ENCODE results near the gene PAGE3. TPM values are rescaled to one million over a fixed set of nuclear protein-coding genes. Genes with fewer than 3 reads are reported as not detected.

The PAGE3 gene
- total RNA-seq, 1 experiment from 2014 or later, result not detected

DNA sequence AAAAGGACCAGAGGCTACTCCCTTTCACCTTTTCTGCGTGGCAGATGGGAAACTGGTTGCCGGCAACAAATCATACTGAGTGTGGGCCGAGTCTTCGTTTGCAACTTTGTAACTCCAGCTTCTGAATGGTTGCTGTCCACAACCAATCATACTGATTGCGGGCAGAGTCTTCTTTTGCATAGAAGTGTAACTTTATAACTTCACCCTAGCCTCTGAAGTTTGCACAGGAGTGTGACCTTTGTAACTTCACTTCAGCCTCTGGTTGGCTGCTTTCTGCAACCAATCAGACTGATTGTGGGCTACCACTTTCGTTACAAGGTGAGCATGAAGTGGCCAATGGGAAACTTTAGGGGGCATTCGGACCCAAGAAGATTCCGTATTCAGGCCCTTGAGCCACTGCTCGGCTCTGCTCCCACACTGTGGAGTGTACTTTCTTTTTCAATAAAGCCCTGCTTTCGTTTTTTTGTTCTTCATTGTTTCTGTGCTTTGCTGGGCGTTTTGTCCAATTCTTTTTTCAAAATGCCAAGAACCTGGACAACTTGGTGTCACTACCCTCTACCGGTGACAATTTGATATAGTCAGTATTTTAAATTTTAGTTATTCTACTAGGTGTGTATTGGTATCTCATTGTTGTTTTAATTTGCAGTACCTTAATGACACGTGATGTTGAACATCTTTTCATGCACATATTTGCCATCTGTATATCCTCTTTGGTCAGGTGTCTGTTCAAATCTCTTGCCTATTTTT, 53.6 kb downstream of the PAGE3 start:
- no TSS peak for BruUV-seq (replicated peaks)

More for the DNA sequence above, 53.6 kb downstream of the PAGE3 start:
- H3K4me3 ChIP-seq (ENCODE audit: low read depth, low read length), result peak overlapping the region; percentile 28
- Mint-ChIP-seq H3K9me3 (ENCODE audit: unreplicated experiment) (peaks cover 9% of the 10 kb centered on the region), H3K4me1 (ENCODE audit: low read depth, unreplicated experiment) (no peaks in the 10 kb centered on the region), H3K27ac (ENCODE audit: unreplicated experiment) (no peak overlapping the region), H3K27me3 (ENCODE audit: insufficient read depth, unreplicated experiment) (no peaks in the 10 kb centered on the region), H3K36me3 (ENCODE audit: insufficient read depth, unreplicated experiment) (no peaks in the 10 kb centered on the region), H3K4me3 (ENCODE audit: unreplicated experiment) (peak overlapping the region; percentile 68)
- ChIA-PET CTCF (no interaction called here), POLR2A (no interaction called here)
- no peaks in the 10 kb centered on the region for H3K36me3 ChIP-seq (ENCODE audit: control insufficient read depth, insufficient read depth, low read length)
- no peaks in the 10 kb centered on the region for H3K27me3 ChIP-seq (replicated peaks; ENCODE audit: control insufficient read depth, insufficient read depth, low read length)
- no peaks in the 10 kb centered on the region for H3K9me3 ChIP-seq
- intact Hi-C loops (cut with micrococcal nuclease; ENCODE audit: unreplicated experiment), result loop anchor here (1.0 kb wide), 2 partner anchors 50 to 76 kb away; no protein-coding TSS in a partner anchor
- H3K4me1 ChIP-seq, result no peaks in the 10 kb centered on the region
- DNase-seq, result peak; percentile 43 to 57
- TF ChIP-seq, protein P1, sequence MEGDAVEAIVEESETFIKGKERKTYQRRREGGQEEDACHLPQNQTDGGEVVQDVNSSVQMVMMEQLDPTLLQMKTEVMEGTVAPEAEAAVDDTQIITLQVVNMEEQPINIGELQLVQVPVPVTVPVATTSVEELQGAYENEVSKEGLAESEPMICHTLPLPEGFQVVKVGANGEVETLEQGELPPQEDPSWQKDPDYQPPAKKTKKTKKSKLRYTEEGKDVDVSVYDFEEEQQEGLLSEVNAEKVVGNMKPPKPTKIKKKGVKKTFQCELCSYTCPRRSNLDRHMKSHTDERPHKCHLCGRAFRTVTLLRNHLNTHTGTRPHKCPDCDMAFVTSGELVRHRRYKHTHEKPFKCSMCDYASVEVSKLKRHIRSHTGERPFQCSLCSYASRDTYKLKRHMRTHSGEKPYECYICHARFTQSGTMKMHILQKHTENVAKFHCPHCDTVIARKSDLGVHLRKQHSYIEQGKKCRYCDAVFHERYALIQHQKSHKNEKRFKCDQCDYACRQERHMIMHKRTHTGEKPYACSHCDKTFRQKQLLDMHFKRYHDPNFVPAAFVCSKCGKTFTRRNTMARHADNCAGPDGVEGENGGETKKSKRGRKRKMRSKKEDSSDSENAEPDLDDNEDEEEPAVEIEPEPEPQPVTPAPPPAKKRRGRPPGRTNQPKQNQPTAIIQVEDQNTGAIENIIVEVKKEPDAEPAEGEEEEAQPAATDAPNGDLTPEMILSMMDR (IDR thresholded peaks at IDR 0.05; ENCODE audit: insufficient read depth in 1 of 2, low read depth in 1 of 2, low read length in 1 of 2, severe bottlenecking in 1 of 2, unreplicated experiment in 1 of 2), result peak in 1 of 2 experiments; percentile 18

Other genes with a start within 250 kb of the PAGE3 start
- not detected in 2 replicates for gene ALAS2, start 233.9 kb downstream of the PAGE3 start, total RNA-seq (2022)
- gene PAGE2B, start 189.9 kb downstream of the PAGE3 start, total RNA-seq (2022), result not detected in 2 replicates
- gene PAGE2, start 175.9 kb downstream of the PAGE3 start, total RNA-seq (2022), result not detected in 2 replicates
- gene PAGE5, start 44.6 kb downstream of the PAGE3 start, total RNA-seq (2022), result not detected in 2 replicates
- not detected in 2 replicates for gene MAGEH1, start 187.2 kb upstream of the PAGE3 start, total RNA-seq (2022)
- 1.2 and 1.8 TPM in 2 replicates for gene USP51, start 224.9 kb upstream of the PAGE3 start, total RNA-seq (2022)